Measurements from ENCODE around the gene PRDM16. TPM values are rescaled to one million over a fixed set of nuclear protein-coding genes. Genes with fewer than 3 reads are reported as not detected.

PRDM16 gene
- total RNA-seq, 1 experiment from 2014 or later: 0.17 TPM

- H3K27me3 Mint-ChIP-seq (ENCODE audit: low read depth): peaks cover 4% of the 10 kb centered on the region
- Histone ChIP-seq H3K27ac (ENCODE audit: insufficient read length, low read depth, low read length) (no peak overlapping the region), H3K4me2 (ENCODE audit: insufficient read depth, insufficient read length, low read length) (no peak overlapping the region), H2BK15ac (ENCODE audit: low read depth, low read length) (no peak overlapping the region), H4K91ac (ENCODE audit: insufficient read length, low read depth, low read length) (no peak overlapping the region), H2BK5ac (ENCODE audit: insufficient read length, low read length) (no peak overlapping the region), H3K23me2 (ENCODE audit: insufficient read length, low read depth, low read length, poor library complexity, severe bottlenecking) (no peaks in the 10 kb centered on the region), H2AK5ac (ENCODE audit: insufficient read length, low read length) (no peak overlapping the region), H3K79me2 (ENCODE audit: insufficient read depth, low read length) (no peaks in the 10 kb centered on the region), H2BK120ac (ENCODE audit: low read depth, low read length, poor library complexity, severe bottlenecking) (no peak overlapping the region), H3K23ac (ENCODE audit: insufficient read length, low read depth, low read length) (no peak overlapping the region), H2BK12ac (ENCODE audit: insufficient read length, low read depth, low read length) (no peak overlapping the region), H3K4ac (ENCODE audit: low read depth, low read length) (no peak overlapping the region), H4K20me1 (ENCODE audit: control insufficient read depth, insufficient read depth, insufficient read length) (no peaks in the 10 kb centered on the region), H3K14ac (ENCODE audit: insufficient read depth, low read length) (no peak overlapping the region), H3K56ac (ENCODE audit: insufficient read length, low read depth, low read length) (no peak overlapping the region), H3K27me3 (ENCODE audit: insufficient read depth, low read length) (no peaks in the 10 kb centered on the region), H2AFZ (ENCODE audit: low read length) (no peak overlapping the region), H3K9ac (ENCODE audit: extremely low read depth, insufficient read length, low read length) (no peak overlapping the region), H4K8ac (replicated peaks; ENCODE audit: insufficient read length, low read depth, low read length) (no peak overlapping the region), H2BK20ac (ENCODE audit: low read depth, low read length, poor library complexity, severe bottlenecking) (no peak overlapping the region), H3T11ph (ENCODE audit: low read length) (no peak overlapping the region), H3K79me1 (ENCODE audit: insufficient read depth, low read depth, low read length, poor library complexity, severe bottlenecking) (no peaks in the 10 kb centered on the region), H3K4me1 (ENCODE audit: insufficient read depth, low read length) (no peaks in the 10 kb centered on the region), H3K9me3 (ENCODE audit: control insufficient read depth, low read depth, low read length) (peaks cover 7% of the 10 kb centered on the region), H3K18ac (ENCODE audit: insufficient read length, low read depth, low read length) (no peak overlapping the region), H4K5ac (ENCODE audit: insufficient read length, low read depth, low read length) (no peak overlapping the region)
- no peak overlapping the region for H3K27ac Mint-ChIP-seq
- DNase-seq: no peak
- H3K9me3 Mint-ChIP-seq: peaks cover 10 to 12% of the 10 kb centered on the region in 2 experiments
- no peaks in the 10 kb centered on the region; a peak in 1 of 4 replicates for H3K4me1 Mint-ChIP-seq
- peak; percentile 83 for TF ChIP-seq CTCF (conservative IDR thresholded peaks at IDR 0.05)
- WGBS (ENCODE audit: extremely low coverage, insufficient read length, low lambda C conversion rate): no CpG with 5 or more reads among the region's 6 CpGs
- H3K4me3 Mint-ChIP-seq: no peak overlapping the region
- peaks cover 0 to 9% (median 4%) of the 10 kb centered on the region in 3 experiments; a peak in 4 of 7 replicates for H3K36me3 Mint-ChIP-seq (ENCODE audit: insufficient read depth in 1 of 3, low read depth in 3 of 3)
These were observed 348.2 kb downstream of the PRDM16 start for GRCh38 chr1:3417082-3417739.

Data from H9 (cell line).